GM18861 (cell line): ENCODE measurements around the gene PLEKHA6.
"Not testable (repeated sequence)": the region's sequence is repeated elsewhere in the genome, so short reads cannot be mapped to it uniquely, and the experiment has no call there.

Experiments used
- ATAC-seq: cut with Tn5 transposase; IDR thresholded peaks from one replicate; pipeline ENCODE4 v1.9.1; 2021; ENCODE audit not compliant: unreplicated experiment

PLEKHA6 gene

GRCh38 chr1:204241914-204242313 is 117.8 kb downstream of the PLEKHA6 start:
- no peak for ATAC-seq

GRCh38 chr1:204241050-204241449 is 118.7 kb downstream of the PLEKHA6 start:
- no peak for ATAC-seq

GRCh38 chr1:204240233-204240632 is 119.5 kb downstream of the PLEKHA6 start:
- no peak for ATAC-seq

- not testable (repeated sequence) for ATAC-seq
Measured at GRCh38 chr1:204239401-204239800, 120.3 kb downstream of the PLEKHA6 start.

- not testable (repeated sequence) for ATAC-seq
Measured at GRCh38 chr1:204238520-204238919, 121.2 kb downstream of the PLEKHA6 start.

- not testable (repeated sequence) for ATAC-seq
Measured at GRCh38 chr1:204237515-204237914, 122.2 kb downstream of the PLEKHA6 start.

GRCh38 chr1:204232526-204232925 is 127.2 kb downstream of the PLEKHA6 start:
- ATAC-seq: no peak

GRCh38 chr1:204230211-204230610 is 129.5 kb downstream of the PLEKHA6 start:
- ATAC-seq: no peak

- no peak for ATAC-seq
Measured at GRCh38 chr1:204228896-204229295, 130.8 kb downstream of the PLEKHA6 start.

- no peak for ATAC-seq
Measured at GRCh38 chr1:204227996-204228785, 131.5 kb downstream of the PLEKHA6 start.

- ATAC-seq: no peak
Measured at GRCh38 chr1:204227351-204227750, 132.4 kb downstream of the PLEKHA6 start.

GRCh38 chr1:204225841-204226735 is 133.6 kb downstream of the PLEKHA6 start:
- no peak for ATAC-seq

- no peak for ATAC-seq
Measured at GRCh38 chr1:204224655-204225054, 135.1 kb downstream of the PLEKHA6 start.

- ATAC-seq: no peak
Measured at GRCh38 chr1:204223129-204223860, 136.4 kb downstream of the PLEKHA6 start.

- ATAC-seq: no peak
Measured at GRCh38 chr1:204222764-204223055, 137.0 kb downstream of the PLEKHA6 start.

- no peak for ATAC-seq
Measured at GRCh38 chr1:204222006-204222763, 137.5 kb downstream of the PLEKHA6 start.

- ATAC-seq: no peak
Measured at GRCh38 chr1:204221271-204221670, 138.5 kb downstream of the PLEKHA6 start.

GRCh38 chr1:204219971-204220616 is 139.6 kb downstream of the PLEKHA6 start:
- ATAC-seq: no peak

- ATAC-seq: no peak
Measured at GRCh38 chr1:204218552-204218951, 141.2 kb downstream of the PLEKHA6 start.

- no peak for ATAC-seq
Measured at GRCh38 chr1:204217648-204218000, 142.1 kb downstream of the PLEKHA6 start.
